IMR-90 (cell line): Measurements from ENCODE around the gene SLC4A4. TPM values are rescaled to one million over a fixed set of nuclear protein-coding genes. Genes with fewer than 3 reads are reported as not detected.

Source experiments
- ATAC-seq: fragments of 200-7000 bp; cut with Tn5 transposase; 2 replicates; pipeline ENCODE4 v1.9.1; 2020; ENCODE audit warnings: low read depth, mild to moderate bottlenecking, moderate library complexity
- BruUV-seq: library from RNA; stranded (reverse); fragments of 400-500 nt; replicated peaks from 2 replicates; lab custom pipeline; 2021; lab: Mats Ljungman, UMichigan
- CTCF ChIA-PET: fragments of 300-600 bp; formaldehyde crosslinking; extraction: SDS; loops from one replicate; lab custom pipeline; 2021; ENCODE audit warnings: antibody characterized with exemption; lab: Yijun Ruan, JAX
- POLR2A ChIA-PET: fragments of 300-600 bp; sonication (Branson Sonifier 250); formaldehyde crosslinking; loops from one replicate; lab custom pipeline; 2022; ENCODE audit warnings: antibody characterized with exemption; ENCODE audit not compliant: unreplicated experiment; lab: Charles Lee
- DNase-seq: peaks from one replicate; pipeline ENCODE4 v3.0.0; 2013
- H2AFZ ChIP-seq: replicated peaks from 2 replicates; pipeline ENCODE3; 2013; ENCODE audit warnings: low read length, mild to moderate bottlenecking; ENCODE audit not compliant: poor library complexity
- H2AK5ac ChIP-seq: 2 replicates; pipeline ENCODE4 v1.6.1; 2013; ENCODE audit warnings: low read depth, low read length, inconsistent platforms
- H2AK9ac ChIP-seq: replicated peaks from 2 replicates; pipeline ENCODE3; 2013; ENCODE audit warnings: mild to moderate bottlenecking, low read depth, low read length, moderate library complexity; ENCODE audit not compliant: poor library complexity
- H2BK120ac ChIP-seq: 2 replicates; pipeline ENCODE4 v1.6.1; 2013; ENCODE audit warnings: low read depth, low read length, inconsistent platforms
- H2BK15ac ChIP-seq: 3 replicates; pipeline ENCODE4 v1.6.1; 2013; ENCODE audit warnings: low read depth, low read length, inconsistent platforms
- H2BK20ac ChIP-seq: 2 replicates; pipeline ENCODE4 v1.6.1; 2013; ENCODE audit warnings: low read depth, mild to moderate bottlenecking, inconsistent platforms, low read length, moderate library complexity
- H2BK5ac ChIP-seq: 2 replicates; pipeline ENCODE4 v1.6.1; 2013; ENCODE audit warnings: mild to moderate bottlenecking, low read depth, low read length, inconsistent platforms; ENCODE audit not compliant: poor library complexity, severe bottlenecking
- H3K14ac ChIP-seq: replicated peaks from 2 replicates; pipeline ENCODE4 v1.6.1; 2013; ENCODE audit warnings: low read depth, low read length, inconsistent platforms
- H3K18ac ChIP-seq: 2 replicates; pipeline ENCODE4 v1.6.1; 2013; ENCODE audit warnings: low read depth, low read length, control low read depth
- H3K23ac ChIP-seq: 2 replicates; pipeline ENCODE4 v1.6.1; 2013; ENCODE audit warnings: low read depth, low read length, inconsistent platforms
- H3K27ac ChIP-seq: 2 replicates; pipeline ENCODE4 v1.5.1; 2013; ENCODE audit warnings: mild to moderate bottlenecking, control low read depth, low read length; ENCODE audit not compliant: insufficient read depth
- H3K27me3 ChIP-seq: 2 replicates; pipeline ENCODE4 v1.6.1; 2013; ENCODE audit warnings: low read length; ENCODE audit not compliant: control insufficient read depth, insufficient read depth
- H3K36me3 ChIP-seq: 2 replicates; pipeline ENCODE4 v1.6.1; 2013; ENCODE audit warnings: low read length, mixed read lengths; ENCODE audit not compliant: control insufficient read depth, insufficient read depth
- H3K4ac ChIP-seq: 2 replicates; pipeline ENCODE4 v1.6.1; 2013; ENCODE audit warnings: low read depth, low read length, inconsistent platforms
- H3K4me1 ChIP-seq: 2 replicates; pipeline ENCODE4 v1.6.1; 2013; ENCODE audit warnings: low read length, mixed read lengths; ENCODE audit not compliant: control insufficient read depth, insufficient read depth
- H3K4me2 ChIP-seq: 2 replicates; pipeline ENCODE4 v1.6.1; 2013; ENCODE audit warnings: low read depth, mild to moderate bottlenecking, control low read depth, low read length, moderate library complexity
- H3K4me3 ChIP-seq: 2 replicates; pipeline ENCODE4 v1.5.1; 2013; ENCODE audit warnings: low read depth, mild to moderate bottlenecking, control low read depth, low read length, moderate library complexity; ENCODE audit not compliant: insufficient read depth
- H3K56ac ChIP-seq: 2 replicates; pipeline ENCODE4 v1.6.1; 2013; ENCODE audit warnings: low read length, inconsistent platforms; ENCODE audit not compliant: insufficient read depth; ENCODE audit errors: extremely low read depth
- H3K79me1 ChIP-seq, 2 experiments: 2 replicates each; pipeline ENCODE4 v1.6.1; 2013; ENCODE audit warnings: low read length in 2 of 2, inconsistent platforms in 1 of 2, low read depth in 1 of 2
- H3K9ac ChIP-seq: 2 replicates; pipeline ENCODE4 v1.6.1; 2013; ENCODE audit warnings: low read depth, low read length, control low read depth
- H3K9me1 ChIP-seq: 2 replicates; pipeline ENCODE4 v1.6.1; 2013; ENCODE audit warnings: low read length, inconsistent platforms; ENCODE audit not compliant: insufficient read depth
- H3K9me3 ChIP-seq: 2 replicates; pipeline ENCODE4 v1.6.1; 2013; ENCODE audit warnings: low read length; ENCODE audit not compliant: control insufficient read depth, insufficient read depth
- H4K20me1 ChIP-seq: 2 replicates; pipeline ENCODE4 v1.6.1; 2013; ENCODE audit warnings: low read length, inconsistent platforms; ENCODE audit not compliant: insufficient read depth
- H4K5ac ChIP-seq: 2 replicates; pipeline ENCODE4 v1.6.1; 2013; ENCODE audit warnings: mild to moderate bottlenecking, low read depth, low read length, control low read depth
- H4K8ac ChIP-seq, 2 experiments: 2 replicates each; pipeline ENCODE4 v1.6.1; 2013; ENCODE audit warnings: low read depth in 2 of 2, low read length in 2 of 2, control low read depth in 1 of 2, inconsistent platforms in 1 of 2
- H4K91ac ChIP-seq: 2 replicates; pipeline ENCODE4 v1.6.1; 2013; ENCODE audit warnings: low read depth, low read length, inconsistent platforms; ENCODE audit not compliant: insufficient read depth
- BHLHE40 ChIP-seq: fragments of 150-350 bp; IDR thresholded peaks from 2 replicates; pipeline ENCODE4 v1.6.1; 2016; ENCODE audit warnings: mild to moderate bottlenecking, low read depth, low read length
- CEBPB ChIP-seq: IDR thresholded peaks from 2 replicates; pipeline ENCODE4 v1.6.1; 2012; ENCODE audit warnings: low read depth, low read length, improper control_type of control experiment
- CHD1 ChIP-seq: IDR thresholded peaks from 2 replicates; pipeline ENCODE4 v1.6.1; 2012; ENCODE audit warnings: low read depth, low read length, improper control_type of control experiment
- USF2 ChIP-seq: fragments of 150-350 bp; IDR thresholded peaks from 2 replicates; pipeline ENCODE4 v1.6.1; 2017; ENCODE audit warnings: mild to moderate bottlenecking, antibody characterized with exemption, low read length, low read depth
- WGBS, 2 experiments: methylation state at CpG; one replicate each; pipeline versions ENCODE4 v1.1.5 to v1.1.7; 2013; ENCODE audit warnings: missing lambda C conversion rate in 2 of 2; ENCODE audit not compliant: insufficient read length in 1 of 2; ENCODE audit errors: extremely low coverage in 2 of 2; 5-methylcytosine and 5-hydroxymethylcytosine counted together
- dilution Hi-C: fragments of 300-500 bp; cut with HindIII; formaldehyde crosslinking; loops from one replicate; pipeline ENCODE4 v1.14.3; 2018; ENCODE audit warnings: low sequenced_read_pairs; ENCODE audit not compliant: unreplicated experiment
- in situ Hi-C: fragments of 300-500 bp; cut with MboI; formaldehyde crosslinking; loops from 3 replicates; pipeline ENCODE4 v1.14.3; 2019; ENCODE audit warnings: low sequenced_read_pairs, inconsistent platforms, mixed read lengths
- intact Hi-C: fragments of 100-400 bp; cut with micrococcal nuclease; formaldehyde crosslinking; loops from 2 replicates; pipeline ENCODE4 v1.10.0; 2022
- polyA plus RNA-seq, 3 experiments: library from polyadenylated mRNA; depleted of rRNA; stranded (reverse); fragments of >200 nt; gene quantifications; 2 replicates each; pipeline ENCODE4 v1.2.3, GENCODE V29; 2012; ENCODE audit warnings: low replicate concordance in 1 of 3
- total RNA-seq: library from RNA; depleted of rRNA; stranded (reverse); fragments of >200 nt; gene quantifications from 2 replicates; pipeline ENCODE4 v1.2.3, GENCODE V29; 2012

SLC4A4 gene
- total and polyA plus RNA-seq, 2 of the 4 experiments (the other 2 are of a cell fraction): 5.6 to 16.8 TPM

- Histone ChIP-seq H3K4ac (no peak overlapping the region), H3K27me3 (peaks cover 3% of the 10 kb centered on the region), H3K4me2 (no peak overlapping the region), H3K56ac (no peak overlapping the region), H2AK9ac (no peak overlapping the region), H2BK20ac (no peak overlapping the region), H3K4me1 (peaks cover 3% of the 10 kb centered on the region; the same call in 1 of the 2 replicates), H3K9me3 (no peaks in the 10 kb centered on the region; the same call in 1 of the 2 replicates), H4K91ac (no peak overlapping the region), H3K36me3 (no peaks in the 10 kb centered on the region), H2BK15ac (no peak overlapping the region), H3K23ac (no peak overlapping the region), H2BK5ac (no peak overlapping the region), H2BK120ac (no peak overlapping the region), H4K20me1 (no peaks in the 10 kb centered on the region), H3K4me3 (no peak overlapping the region), H3K18ac (no peak overlapping the region), H2AFZ (no peak overlapping the region), H2AK5ac (no peak overlapping the region), H4K8ac (no peak overlapping the region), H3K27ac (no peak overlapping the region), H3K9me1 (no peaks in the 10 kb centered on the region), H3K79me1 (no peaks in the 10 kb centered on the region), H3K14ac (no peak overlapping the region), H3K9ac (no peak overlapping the region), H4K5ac (no peak overlapping the region)
- ATAC-seq (no peak), DNase-seq (no peak)
- CTCF ChIA-PET: no interaction called here
- TF ChIP-seq CEBPB: no peak
- TF ChIP-seq BHLHE40: no peak
- no peak for TF ChIP-seq USF2
- no peak for TF ChIP-seq CHD1
- BruUV-seq: no TSS peak
- in situ Hi-C loops (no loop called here), dilution Hi-C loops (no loop called here), intact Hi-C loops (no loop called here)
- 83% methylated on average over 5 of the region's 5 CpGs; no CpG with 5 or more reads in 1 of the 2 experiments for WGBS, 2 experiments
- POLR2A ChIA-PET: no interaction called here
These were observed 268.3 kb downstream of the SLC4A4 start for GRCh38 chr4:71607109-71607508.
